ENCODE measurements around the gene CTIF.

The CTIF gene

GRCh38 chr18:48796491-48797205 is 257.8 kb downstream of the CTIF start:
- no peak for DNase-seq (ENCODE audit: low read depth in 1 of 2, low spot score in 1 of 2)

GRCh38 chr18:48797841-48798255 is 259.0 kb downstream of the CTIF start:
- no peak for DNase-seq (ENCODE audit: low read depth in 1 of 2, low spot score in 1 of 2)

- no peak for DNase-seq (ENCODE audit: low read depth in 1 of 2, low spot score in 1 of 2)
These were observed 259.8 kb downstream of the CTIF start for GRCh38 chr18:48798334-48799245.

GRCh38 chr18:48799724-48800315 is 261.0 kb downstream of the CTIF start:
- DNase-seq (ENCODE audit: low read depth in 1 of 2, low spot score in 1 of 2), result no peak

GRCh38 chr18:48800466-48800865 is 261.6 kb downstream of the CTIF start:
- no peak for DNase-seq (ENCODE audit: low read depth in 1 of 2, low spot score in 1 of 2)

DNA sequence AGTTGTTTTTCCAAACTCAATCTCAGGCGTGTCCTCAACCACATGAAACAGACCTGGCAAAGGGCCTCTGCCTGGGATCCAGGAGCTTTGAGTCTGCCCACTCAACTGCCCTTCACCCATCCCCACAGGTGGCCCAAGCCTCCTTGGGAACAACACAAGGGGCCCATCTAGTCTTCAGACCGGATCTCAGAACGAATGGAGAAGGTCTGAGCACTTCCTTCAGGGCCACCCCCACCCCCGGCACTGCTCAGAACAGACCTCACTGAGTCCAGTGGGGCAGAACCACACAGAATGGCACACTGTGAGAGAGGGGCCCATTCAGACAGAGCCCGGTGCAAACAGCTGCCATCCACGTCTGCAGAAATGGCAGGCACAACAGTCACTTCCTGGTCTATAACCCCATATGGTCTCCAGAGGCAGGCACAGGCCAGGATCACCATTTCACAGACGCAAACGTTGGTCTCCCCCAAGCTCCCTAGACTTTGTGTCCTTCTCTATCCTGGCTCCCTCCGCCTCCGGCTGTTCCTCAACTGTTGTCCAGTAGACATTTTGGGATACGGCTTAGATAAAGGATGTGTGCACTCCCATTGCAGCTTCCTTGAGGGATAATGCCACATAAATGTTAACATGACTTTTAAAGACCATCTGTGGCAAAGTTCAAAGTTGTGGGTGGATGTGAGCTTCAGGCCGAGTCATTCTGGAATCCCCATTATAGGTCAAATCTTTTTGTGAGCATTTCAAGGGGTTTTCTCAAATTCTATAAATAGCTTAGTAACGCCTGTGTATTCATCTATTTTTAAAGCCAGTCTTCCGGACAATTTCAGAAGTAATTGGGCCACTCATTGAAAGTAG is 262.3 kb downstream of the CTIF start:
- DNase-seq (ENCODE audit: low read depth in 1 of 2, low spot score in 1 of 2), result no peak

GRCh38 chr18:48801728-48802542 is 263.1 kb downstream of the CTIF start:
- DNase-seq (ENCODE audit: low read depth in 1 of 2, low spot score in 1 of 2), result no peak

DNA sequence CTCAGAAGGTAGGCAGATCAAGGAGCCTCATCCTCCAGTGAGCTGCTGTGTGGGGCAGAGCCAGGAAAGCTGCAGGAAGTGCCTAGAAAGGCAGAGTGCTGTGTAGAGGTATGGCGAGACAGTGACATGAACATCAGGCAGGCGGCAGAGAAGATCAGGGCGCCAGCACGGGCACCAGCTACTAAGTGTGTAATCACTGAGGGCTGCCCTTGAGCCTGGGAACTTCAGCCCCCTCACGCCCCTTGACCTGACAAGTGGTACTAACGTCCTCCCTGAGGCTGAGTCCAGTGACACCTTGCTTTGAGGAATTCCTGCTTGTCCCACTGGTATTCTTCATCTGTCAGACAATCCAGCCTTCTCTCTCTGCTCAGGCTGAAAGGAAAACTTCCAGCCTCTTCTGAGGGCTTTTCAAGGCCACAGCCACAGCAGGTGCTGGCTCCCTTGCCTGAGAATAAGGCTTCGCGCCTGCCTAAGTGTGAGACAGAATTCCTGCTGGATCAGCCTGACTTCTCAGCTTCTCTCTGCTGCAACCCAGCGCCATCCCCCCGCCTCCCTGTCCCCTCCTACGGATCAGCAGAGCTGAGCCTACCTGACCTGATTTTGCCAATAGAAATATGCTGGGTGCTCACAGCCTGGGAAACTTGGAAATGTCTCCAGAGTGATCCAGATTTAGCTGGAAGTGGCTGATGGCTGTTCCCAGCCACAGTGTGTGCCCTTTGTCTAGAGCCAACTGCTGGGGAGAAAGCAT is 263.9 kb downstream of the CTIF start:
- no peak for DNase-seq (ENCODE audit: low read depth in 1 of 2, low spot score in 1 of 2)

DNA sequence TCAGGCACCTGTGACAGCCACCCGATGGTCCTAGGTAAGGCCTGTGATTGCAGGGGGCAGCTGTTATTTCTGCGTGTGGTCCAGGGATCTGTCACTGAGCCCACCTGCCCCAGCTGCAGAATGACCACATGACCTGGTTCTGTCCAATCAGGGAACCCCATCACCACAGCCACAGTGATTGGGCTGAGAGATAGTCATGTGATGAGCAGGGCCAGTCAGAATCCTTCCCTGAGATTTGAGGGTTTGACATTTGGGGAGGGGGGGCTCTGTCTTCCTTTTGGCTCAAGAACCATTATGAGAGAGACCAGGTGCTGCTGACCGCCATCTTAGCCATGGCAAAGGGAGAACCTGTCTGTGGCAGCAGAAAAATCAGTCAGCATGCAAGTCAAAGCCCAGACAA is 264.7 kb downstream of the CTIF start:
- no peak for DNase-seq (ENCODE audit: low read depth in 1 of 2, low spot score in 1 of 2)

DNA sequence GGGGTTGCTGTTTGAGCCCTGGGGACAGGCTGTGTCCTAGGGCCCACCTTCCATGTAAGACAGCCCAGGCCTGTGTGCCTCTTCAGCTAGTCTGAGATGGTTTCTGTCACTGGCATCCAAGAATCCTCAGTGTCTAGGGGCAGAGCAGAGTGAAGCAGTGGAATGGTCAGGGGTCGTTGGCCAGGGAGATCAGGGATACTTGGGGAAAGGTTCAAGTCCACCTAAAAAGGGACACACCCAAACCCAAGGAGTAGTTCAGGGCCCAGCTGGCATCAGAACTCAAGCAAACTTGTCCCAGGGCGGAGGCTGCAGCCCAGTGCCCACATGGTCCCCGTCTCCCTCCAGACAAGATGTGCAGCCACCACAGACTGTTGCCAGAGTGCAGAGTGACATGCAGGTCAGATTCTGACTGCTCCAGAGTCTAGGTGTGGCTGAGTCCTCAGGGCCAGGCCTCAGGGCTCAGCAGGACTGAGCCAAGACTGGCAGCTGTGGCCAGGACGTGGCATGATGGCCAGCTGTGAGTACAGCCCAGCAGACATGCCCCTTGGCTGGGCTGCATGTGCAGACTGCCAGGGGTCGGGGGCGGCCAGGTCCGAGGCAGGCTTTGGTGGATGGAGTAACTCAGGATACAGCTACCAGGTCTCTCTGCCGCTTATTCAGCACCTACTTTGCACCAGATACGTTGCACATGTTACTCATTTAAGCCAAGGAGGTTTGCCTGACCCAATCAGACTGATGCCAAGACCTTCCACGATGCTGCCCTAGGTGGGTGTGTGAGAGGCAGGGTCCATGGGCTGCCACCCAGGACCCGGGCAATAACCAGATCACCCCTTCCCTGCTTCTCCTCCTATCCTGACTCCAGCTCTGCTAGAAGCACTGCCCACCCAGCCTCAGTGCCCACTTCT is 265.4 kb downstream of the CTIF start:
- no peak for DNase-seq (ENCODE audit: low read depth in 1 of 2, low spot score in 1 of 2)

DNA sequence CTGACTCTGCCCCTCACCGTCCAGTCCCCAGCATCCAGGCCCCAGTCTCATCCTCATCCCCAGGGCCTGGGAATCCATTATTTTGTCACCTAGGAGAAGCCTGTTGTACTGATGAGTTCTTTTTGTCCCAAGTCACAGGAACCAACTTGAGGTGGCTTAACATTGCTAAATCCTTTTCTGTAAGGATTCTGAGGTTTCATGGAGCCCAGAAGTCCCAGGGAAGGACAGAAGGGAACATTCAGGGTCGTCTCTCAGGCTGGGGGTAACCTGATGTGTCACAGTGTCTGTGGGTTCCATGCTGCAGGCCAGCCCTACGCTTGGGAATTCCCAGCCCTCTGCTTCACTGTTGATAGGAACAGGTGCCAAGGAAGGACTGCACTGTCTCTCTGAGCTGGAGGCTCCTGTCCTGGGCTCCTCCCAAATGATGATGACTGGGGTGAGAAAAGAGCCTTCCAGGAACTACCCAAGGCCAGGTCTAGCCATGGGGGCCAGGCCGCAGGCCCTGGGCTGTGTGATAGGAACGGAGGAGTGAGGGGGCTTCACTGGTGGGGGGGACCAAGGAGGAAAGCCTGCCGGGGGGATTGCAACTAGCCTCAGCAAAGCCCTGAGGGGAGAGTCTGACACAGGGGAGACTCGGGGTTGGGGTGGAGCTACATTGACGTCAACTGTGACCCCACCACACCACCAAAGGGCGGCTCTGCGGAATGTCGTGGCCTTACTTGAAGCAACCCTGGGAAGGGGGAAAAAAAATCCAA is 266.2 kb downstream of the CTIF start:
- no peak for DNase-seq (ENCODE audit: low read depth in 1 of 2, low spot score in 1 of 2)

DNA sequence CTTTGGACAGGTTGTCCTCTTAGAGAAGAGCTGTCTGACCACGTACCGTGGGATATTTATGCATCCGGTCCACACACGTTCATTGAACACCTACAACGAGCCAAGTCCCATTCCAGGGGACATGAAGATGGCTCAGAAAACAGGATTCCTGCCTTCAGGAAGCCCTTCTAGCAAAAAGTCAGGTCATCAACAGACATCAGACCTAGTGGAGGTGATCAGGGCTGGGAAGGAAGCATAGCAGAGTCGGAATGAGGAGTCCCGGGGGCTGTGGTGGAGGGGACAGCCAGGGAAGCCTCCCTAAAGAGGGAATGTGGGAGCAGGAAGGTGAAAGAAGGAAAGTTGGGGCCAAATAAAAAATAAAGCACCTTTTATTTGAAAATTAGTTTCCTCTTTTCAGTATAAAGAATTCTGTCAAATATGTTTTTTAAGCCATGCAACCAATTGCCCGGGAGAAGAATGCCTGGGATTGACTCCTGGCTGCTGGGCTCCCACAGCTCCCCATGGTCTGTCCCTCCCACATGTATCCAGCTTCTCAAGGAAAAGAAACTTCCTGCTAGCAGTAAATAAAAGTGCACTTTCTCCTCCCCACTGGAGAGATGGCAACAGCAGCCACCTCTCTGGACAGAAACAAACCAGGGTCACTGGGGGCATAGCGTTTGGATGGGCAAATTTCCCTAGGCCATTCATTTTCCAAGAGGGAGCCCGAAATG is 267.1 kb downstream of the CTIF start:
- no peak for DNase-seq (ENCODE audit: low read depth in 1 of 2, low spot score in 1 of 2)

DNA sequence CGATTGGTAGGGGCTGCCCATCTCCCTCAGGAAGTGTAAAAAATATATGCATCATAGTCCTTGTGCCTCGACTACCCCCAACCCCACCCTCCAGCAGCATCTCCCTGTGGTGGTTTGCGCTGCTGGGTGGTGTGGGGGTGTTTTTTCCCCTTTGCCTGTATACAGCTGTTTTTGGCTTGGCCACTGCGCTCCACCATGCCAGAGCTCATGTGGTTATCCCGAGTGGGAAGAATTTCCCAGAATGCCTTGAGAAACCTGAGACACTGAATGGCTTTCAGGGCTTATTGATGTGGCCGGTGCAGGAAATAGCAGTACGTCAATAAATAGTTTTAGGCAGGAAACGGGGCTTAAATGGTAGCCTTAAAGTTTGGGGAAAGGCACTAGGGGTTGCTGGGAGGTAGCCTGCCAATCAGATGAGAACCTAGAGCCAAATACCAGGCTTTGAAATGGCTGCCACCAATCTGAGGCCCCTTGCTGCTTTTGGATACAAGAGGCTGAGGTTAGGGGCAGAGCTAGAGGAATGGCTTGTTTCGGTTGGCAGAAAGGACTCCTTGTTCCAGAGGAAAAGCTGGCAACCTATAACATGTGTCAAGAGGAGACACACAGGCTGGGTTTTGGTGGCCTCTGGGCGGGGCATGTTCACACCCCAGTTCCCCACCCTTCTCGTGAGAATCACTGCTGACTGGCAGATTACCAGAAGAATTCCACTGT is 267.9 kb downstream of the CTIF start:
- no peak for DNase-seq (ENCODE audit: low read depth in 1 of 2, low spot score in 1 of 2)

DNA sequence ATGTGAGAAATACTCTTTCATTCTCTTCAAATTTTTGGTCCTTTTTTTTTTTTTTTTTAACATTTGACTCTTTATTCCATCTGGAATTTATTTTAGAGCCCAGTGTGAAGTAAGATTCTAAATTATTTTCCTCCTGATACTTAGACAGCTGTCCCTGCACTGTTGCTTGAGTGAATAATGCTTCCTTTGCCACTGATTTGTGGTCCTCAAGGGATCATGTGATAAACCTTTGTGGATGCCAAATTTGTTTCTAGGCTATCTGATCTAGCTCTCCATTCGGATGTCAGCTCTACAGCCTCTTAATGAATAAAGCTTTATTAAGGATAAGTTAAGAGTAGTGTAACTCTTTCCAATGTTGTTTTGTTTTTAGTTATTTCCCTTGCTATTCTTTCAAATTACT is 269.6 kb downstream of the CTIF start:
- no peak for DNase-seq (ENCODE audit: low read depth in 1 of 2, low spot score in 1 of 2)

GRCh38 chr18:48809365-48809764 is 270.5 kb downstream of the CTIF start:
- DNase-seq (ENCODE audit: low read depth in 1 of 2, low spot score in 1 of 2), result no peak

- DNase-seq (ENCODE audit: low read depth in 1 of 2, low spot score in 1 of 2), result no peak
These were observed 272.0 kb downstream of the CTIF start for GRCh38 chr18:48810805-48811204.

GRCh38 chr18:48811401-48811800 is 272.6 kb downstream of the CTIF start:
- DNase-seq (ENCODE audit: low read depth in 1 of 2, low spot score in 1 of 2), result no peak
